Midbrain (tissue), 1 donor: ENCODE results near the gene NANOGP8.
"Not testable (repeated sequence)": the region's sequence is repeated elsewhere in the genome, so short reads cannot be mapped to it uniquely, and the experiment has no call there.

Experiments used
- DNase-seq: peaks from one replicate; lab custom pipeline; 2025; lab: John Stamatoyannopoulos, UW

NANOGP8 gene

GRCh38 chr15:35092846-35093245 lies 7.8 kb upstream of the NANOGP8 start:
- no peak for DNase-seq

- no peak for DNase-seq
Observed at GRCh38 chr15:35092311-35092710, 7.2 kb upstream of the NANOGP8 start.

- no peak for DNase-seq
Observed at GRCh38 chr15:35090104-35090807, 5.2 kb upstream of the NANOGP8 start.

- DNase-seq: no peak
Observed at GRCh38 chr15:35089551-35089950, 4.5 kb upstream of the NANOGP8 start.

- no peak for DNase-seq
Observed at GRCh38 chr15:35088329-35088728, 3.2 kb upstream of the NANOGP8 start.

- no peak for DNase-seq
Observed at GRCh38 chr15:35087759-35088158, 2.7 kb upstream of the NANOGP8 start.

- not testable (repeated sequence) for DNase-seq
Observed at GRCh38 chr15:35082371-35083348, 2.4 kb downstream of the NANOGP8 start.

- DNase-seq: not testable (repeated sequence)
Observed at GRCh38 chr15:35081626-35082365, 3.3 kb downstream of the NANOGP8 start.

GRCh38 chr15:35080226-35080625 lies 4.9 kb downstream of the NANOGP8 start:
- no peak for DNase-seq

- DNase-seq: peak; percentile 68
Observed at GRCh38 chr15:35078221-35078915, 6.7 kb downstream of the NANOGP8 start.

GRCh38 chr15:35071106-35071505 lies 14.0 kb downstream of the NANOGP8 start:
- no peak for DNase-seq

- no peak for DNase-seq
Observed at GRCh38 chr15:35068846-35069475, 16.1 kb downstream of the NANOGP8 start.

GRCh38 chr15:35067496-35068347 lies 17.4 kb downstream of the NANOGP8 start:
- no peak for DNase-seq

- DNase-seq: no peak
Observed at GRCh38 chr15:35066094-35066493, 19.0 kb downstream of the NANOGP8 start.

- DNase-seq: no peak
Observed at GRCh38 chr15:35064576-35065190, 20.4 kb downstream of the NANOGP8 start.

GRCh38 chr15:35062738-35063099 lies 22.4 kb downstream of the NANOGP8 start:
- DNase-seq: no peak

- no peak for DNase-seq
Observed at GRCh38 chr15:35061825-35062737, 23.0 kb downstream of the NANOGP8 start.

- DNase-seq: no peak
Observed at GRCh38 chr15:35061161-35061824, 23.8 kb downstream of the NANOGP8 start.
